ENCODE data around the gene LOC128125822.

LOC128125822 gene

DNA sequence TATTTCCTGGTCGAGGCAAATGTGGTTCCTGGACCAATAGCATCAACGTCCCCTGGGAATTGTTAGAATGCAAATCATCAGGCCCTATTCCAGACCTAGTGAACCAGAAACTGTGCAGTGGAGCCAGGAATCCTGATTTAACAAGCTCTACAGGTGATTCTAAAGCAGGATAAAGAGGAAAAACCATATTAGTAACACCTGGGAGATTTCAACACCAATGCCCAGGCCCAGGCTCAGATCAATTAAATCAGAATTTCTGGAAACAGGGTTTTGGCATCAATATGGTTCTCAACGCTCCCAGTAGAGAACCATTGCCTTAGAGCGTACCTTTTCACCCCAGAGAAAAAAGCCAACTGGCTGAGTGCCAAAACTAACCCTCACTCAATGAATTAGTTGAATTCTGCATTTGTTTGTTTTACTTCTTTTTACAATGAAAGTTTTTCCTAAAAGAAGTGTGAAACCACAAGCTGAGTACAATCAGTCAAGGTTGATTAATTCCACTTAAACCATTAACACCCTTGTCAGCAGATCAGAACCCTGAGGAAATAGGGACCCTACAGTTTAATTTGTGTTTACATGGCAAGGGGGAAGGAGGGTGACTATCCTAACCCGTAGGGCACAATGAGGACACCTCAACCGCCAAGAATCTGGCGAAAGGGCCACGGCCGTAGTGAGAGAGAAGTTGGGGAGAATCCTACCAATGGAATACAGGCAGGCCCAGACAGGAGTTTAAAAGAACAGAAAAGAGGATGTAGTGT, 34.9 kb upstream of the LOC128125822 start:
- no peak for DNase-seq (ENCODE audit: low spot score)
- Histone ChIP-seq H3K36me3 (replicated peaks; ENCODE audit: insufficient read depth, low read depth) (no peaks in the 10 kb centered on the region), H3K79me2 (no peaks in the 10 kb centered on the region), H3K4me3 (no peak overlapping the region), H4K20me1 (ENCODE audit: insufficient read depth, poor library complexity, severe bottlenecking) (no peaks in the 10 kb centered on the region), H2AFZ (no peak overlapping the region), H3K27me3 (no peaks in the 10 kb centered on the region), H3K4me1 (ENCODE audit: insufficient read depth) (no peaks in the 10 kb centered on the region), H3K27ac (no peak overlapping the region), H3K9me2 (replicated peaks; ENCODE audit: insufficient read depth) (no peaks in the 10 kb centered on the region), H3K4me2 (no peak overlapping the region), H3K9me3 (ENCODE audit: low read depth) (no peaks in the 10 kb centered on the region)
- 69% methylated on average over 9 of the region's 9 CpGs for WGBS (ENCODE audit: low lambda C conversion rate, missing lambda C conversion rate)
- TF ChIP-seq EZH2 (IDR thresholded peaks at IDR 0.05; ENCODE audit: borderline replicate concordance) (no peak), EZH2phosphoT487 (IDR thresholded peaks at IDR 0.05; ENCODE audit: low read depth, severe bottlenecking, unreplicated experiment) (no peak)
- TF ChIP-seq, protein P1, sequence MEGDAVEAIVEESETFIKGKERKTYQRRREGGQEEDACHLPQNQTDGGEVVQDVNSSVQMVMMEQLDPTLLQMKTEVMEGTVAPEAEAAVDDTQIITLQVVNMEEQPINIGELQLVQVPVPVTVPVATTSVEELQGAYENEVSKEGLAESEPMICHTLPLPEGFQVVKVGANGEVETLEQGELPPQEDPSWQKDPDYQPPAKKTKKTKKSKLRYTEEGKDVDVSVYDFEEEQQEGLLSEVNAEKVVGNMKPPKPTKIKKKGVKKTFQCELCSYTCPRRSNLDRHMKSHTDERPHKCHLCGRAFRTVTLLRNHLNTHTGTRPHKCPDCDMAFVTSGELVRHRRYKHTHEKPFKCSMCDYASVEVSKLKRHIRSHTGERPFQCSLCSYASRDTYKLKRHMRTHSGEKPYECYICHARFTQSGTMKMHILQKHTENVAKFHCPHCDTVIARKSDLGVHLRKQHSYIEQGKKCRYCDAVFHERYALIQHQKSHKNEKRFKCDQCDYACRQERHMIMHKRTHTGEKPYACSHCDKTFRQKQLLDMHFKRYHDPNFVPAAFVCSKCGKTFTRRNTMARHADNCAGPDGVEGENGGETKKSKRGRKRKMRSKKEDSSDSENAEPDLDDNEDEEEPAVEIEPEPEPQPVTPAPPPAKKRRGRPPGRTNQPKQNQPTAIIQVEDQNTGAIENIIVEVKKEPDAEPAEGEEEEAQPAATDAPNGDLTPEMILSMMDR (IDR thresholded peaks at IDR 0.05; ENCODE audit: poor library complexity) = no peak

DNA sequence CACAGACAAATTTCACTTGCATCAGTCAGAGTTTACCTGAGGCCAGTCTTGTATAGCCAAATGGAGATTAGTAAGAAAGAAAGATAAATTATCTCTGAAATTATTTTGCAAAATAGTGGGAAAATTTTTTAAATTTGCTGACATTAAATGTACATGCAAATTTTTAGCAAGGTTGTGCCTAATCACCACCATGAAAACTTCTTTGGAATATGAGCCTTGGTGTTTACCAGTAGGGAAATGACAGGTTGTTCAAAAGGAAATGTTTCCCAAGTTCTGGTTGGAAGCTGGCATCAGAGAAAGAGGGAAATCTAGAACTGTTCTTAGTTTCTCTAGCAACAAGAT, 34.4 kb upstream of the LOC128125822 start:
- H3K27me3 ChIP-seq = no peaks in the 10 kb centered on the region
- no peak overlapping the region for H3K4me3 ChIP-seq
- no peaks in the 10 kb centered on the region for H3K4me1 ChIP-seq (ENCODE audit: insufficient read depth)
- H3K9me3 ChIP-seq (ENCODE audit: low read depth) = no peaks in the 10 kb centered on the region
- H4K20me1 ChIP-seq (ENCODE audit: insufficient read depth, poor library complexity, severe bottlenecking) = no peaks in the 10 kb centered on the region
- H3K79me2 ChIP-seq = no peaks in the 10 kb centered on the region
- no peaks in the 10 kb centered on the region for H3K36me3 ChIP-seq (replicated peaks; ENCODE audit: insufficient read depth, low read depth)
- H3K9me2 ChIP-seq (replicated peaks; ENCODE audit: insufficient read depth) = no peaks in the 10 kb centered on the region
- H2AFZ ChIP-seq = no peak overlapping the region
- TF ChIP-seq, protein P1 (IDR thresholded peaks at IDR 0.05; ENCODE audit: poor library complexity) = no peak
- TF ChIP-seq EZH2 (IDR thresholded peaks at IDR 0.05; ENCODE audit: borderline replicate concordance) (no peak), EZH2phosphoT487 (IDR thresholded peaks at IDR 0.05; ENCODE audit: low read depth, severe bottlenecking, unreplicated experiment) (no peak)
- DNase-seq (ENCODE audit: low spot score) = no peak
- no peak overlapping the region for H3K4me2 ChIP-seq
- H3K27ac ChIP-seq = no peak overlapping the region

DNA sequence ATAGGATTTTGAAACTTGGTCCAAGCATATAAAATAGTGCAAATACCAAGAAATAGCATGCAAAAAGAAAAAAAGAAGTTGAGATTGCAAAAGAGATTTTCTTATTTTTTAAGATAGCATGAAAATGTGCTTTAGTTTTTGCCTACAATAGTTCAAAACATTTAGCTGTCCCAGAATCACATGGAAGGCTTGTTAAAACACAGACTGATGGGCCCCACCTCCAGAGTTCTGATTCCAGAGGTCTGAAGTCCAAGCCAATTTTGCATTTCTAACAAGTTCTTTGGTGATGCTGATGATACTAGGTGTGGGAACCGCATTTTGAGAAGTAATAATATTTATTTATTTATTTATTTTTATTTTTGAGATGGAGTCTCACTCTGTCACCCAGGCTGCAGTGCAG, 33.7 kb upstream of the LOC128125822 start:
- Histone ChIP-seq H3K9me2 (replicated peaks; ENCODE audit: insufficient read depth) (no peaks in the 10 kb centered on the region), H3K4me2 (no peak overlapping the region), H3K79me2 (no peaks in the 10 kb centered on the region), H3K36me3 (replicated peaks; ENCODE audit: insufficient read depth, low read depth) (no peaks in the 10 kb centered on the region), H3K27me3 (no peaks in the 10 kb centered on the region), H4K20me1 (ENCODE audit: insufficient read depth, poor library complexity, severe bottlenecking) (no peaks in the 10 kb centered on the region), H3K9me3 (ENCODE audit: low read depth) (no peaks in the 10 kb centered on the region), H2AFZ (no peak overlapping the region), H3K27ac (no peak overlapping the region), H3K4me1 (ENCODE audit: insufficient read depth) (no peaks in the 10 kb centered on the region), H3K4me3 (no peak overlapping the region)
- no peak for DNase-seq (ENCODE audit: low spot score)
- no peak for TF ChIP-seq EZH2 (IDR thresholded peaks at IDR 0.05; ENCODE audit: borderline replicate concordance)
- TF ChIP-seq, protein P1 (IDR thresholded peaks at IDR 0.05; ENCODE audit: poor library complexity) = no peak
- no peak for TF ChIP-seq EZH2phosphoT487 (IDR thresholded peaks at IDR 0.05; ENCODE audit: low read depth, severe bottlenecking, unreplicated experiment)
- WGBS (ENCODE audit: low lambda C conversion rate, missing lambda C conversion rate) = 100% methylated on average over 1 of the region's 1 CpG
